Measurements from ENCODE around the gene DYNLT1. TPM values are rescaled to one million over a fixed set of nuclear protein-coding genes. Genes with fewer than 3 reads are reported as not detected.

Gene DYNLT1
- total and polyA plus RNA-seq, 2 of the 4 experiments (the other 2 are of a cell fraction): 235 to 349 TPM

DNA sequence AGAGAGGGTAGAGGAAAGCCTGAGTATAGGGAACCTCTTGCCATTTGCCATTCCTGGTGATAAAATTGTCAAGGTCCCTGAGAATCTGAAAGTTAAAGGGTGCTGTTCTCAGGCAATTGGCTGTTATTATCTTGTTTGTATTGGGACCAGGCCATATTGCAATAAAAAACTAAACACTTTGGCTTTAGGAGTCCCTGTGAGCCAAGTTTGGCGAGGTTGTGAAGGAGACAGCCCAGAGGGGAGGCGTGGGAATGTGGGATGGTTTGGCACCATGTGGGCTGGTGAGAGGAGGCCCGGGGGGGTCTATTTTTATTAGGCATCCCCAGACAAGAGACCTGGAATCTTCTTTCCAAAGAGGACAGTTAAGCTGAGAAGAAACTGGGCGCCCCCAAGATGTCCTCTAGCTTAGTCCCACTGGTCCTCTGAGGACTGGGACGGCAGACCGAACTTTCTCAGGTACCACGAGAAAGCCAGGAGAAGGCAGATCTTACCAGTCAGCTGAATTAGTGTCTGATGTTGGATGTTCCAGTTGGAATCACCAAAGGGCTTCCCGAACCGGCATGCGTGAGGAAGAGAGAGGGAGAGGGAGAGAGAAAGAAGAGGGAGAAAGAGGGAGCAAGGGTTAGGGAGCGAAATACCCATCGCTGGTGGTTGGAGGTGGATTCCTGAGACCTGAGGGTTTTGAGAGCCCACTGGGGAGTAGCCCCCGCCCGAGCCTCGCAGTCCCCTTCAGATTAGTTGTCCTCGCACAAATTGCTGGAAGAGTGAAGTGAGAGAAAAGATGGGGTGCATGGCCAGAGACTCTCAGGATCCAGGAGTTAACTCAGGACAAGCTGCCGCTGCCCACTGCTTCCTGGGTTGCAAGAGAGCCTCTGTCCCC, 24.4 kb downstream of the DYNLT1 start:
- no peak overlapping the region for H4K5ac ChIP-seq (ENCODE audit: low read depth, low read length)
- no peak overlapping the region for H3K27ac ChIP-seq (ENCODE audit: insufficient read depth, low read length)
- H3K18ac ChIP-seq (ENCODE audit: low read depth, low read length): no peak overlapping the region
- in situ Hi-C loops (cut with MboI; ENCODE audit: low sequenced_read_pairs) (no loop called here), dilution Hi-C loops (cut with HindIII; ENCODE audit: low sequenced_read_pairs, unreplicated experiment) (no loop called here), intact Hi-C loops (cut with micrococcal nuclease) (no loop called here)
- H4K20me1 ChIP-seq (ENCODE audit: insufficient read depth, low read length): no peaks in the 10 kb centered on the region
- CTCF ChIA-PET: interaction anchor here (0.7 kb wide), 1 partner anchor 399 kb away, joined by 3 read pairs; no protein-coding TSS in a partner anchor
- TF ChIP-seq, protein P1, sequence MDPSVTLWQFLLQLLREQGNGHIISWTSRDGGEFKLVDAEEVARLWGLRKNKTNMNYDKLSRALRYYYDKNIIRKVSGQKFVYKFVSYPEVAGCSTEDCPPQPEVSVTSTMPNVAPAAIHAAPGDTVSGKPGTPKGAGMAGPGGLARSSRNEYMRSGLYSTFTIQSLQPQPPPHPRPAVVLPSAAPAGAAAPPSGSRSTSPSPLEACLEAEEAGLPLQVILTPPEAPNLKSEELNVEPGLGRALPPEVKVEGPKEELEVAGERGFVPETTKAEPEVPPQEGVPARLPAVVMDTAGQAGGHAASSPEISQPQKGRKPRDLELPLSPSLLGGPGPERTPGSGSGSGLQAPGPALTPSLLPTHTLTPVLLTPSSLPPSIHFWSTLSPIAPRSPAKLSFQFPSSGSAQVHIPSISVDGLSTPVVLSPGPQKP (IDR thresholded peaks at IDR 0.05; ENCODE audit: borderline replicate concordance, low read depth, low read length): no peak
- TF ChIP-seq CEBPB (IDR thresholded peaks at IDR 0.05; ENCODE audit: low read depth, low read length) (no peak), MAFK (IDR thresholded peaks at IDR 0.05; ENCODE audit: low read depth, low read length) (no peak), MAZ (IDR thresholded peaks at IDR 0.05; ENCODE audit: borderline replicate concordance, low read depth, low read length) (no peak), POLR2A (IDR thresholded peaks at IDR 0.05; ENCODE audit: low read depth, low read length) (no peak), CHD1 (IDR thresholded peaks at IDR 0.05; ENCODE audit: low read depth, low read length) (no peak)
- TF ChIP-seq, protein P2, sequence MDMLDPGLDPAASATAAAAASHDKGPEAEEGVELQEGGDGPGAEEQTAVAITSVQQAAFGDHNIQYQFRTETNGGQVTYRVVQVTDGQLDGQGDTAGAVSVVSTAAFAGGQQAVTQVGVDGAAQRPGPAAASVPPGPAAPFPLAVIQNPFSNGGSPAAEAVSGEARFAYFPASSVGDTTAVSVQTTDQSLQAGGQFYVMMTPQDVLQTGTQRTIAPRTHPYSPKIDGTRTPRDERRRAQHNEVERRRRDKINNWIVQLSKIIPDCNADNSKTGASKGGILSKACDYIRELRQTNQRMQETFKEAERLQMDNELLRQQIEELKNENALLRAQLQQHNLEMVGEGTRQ (IDR thresholded peaks at IDR 0.05; ENCODE audit: low read depth, low read length): no peak
- no peak overlapping the region for H3K4me2 ChIP-seq (ENCODE audit: low read depth, low read length)
- WGBS, 2 experiments (ENCODE audit: extremely low coverage in 2 of 2, insufficient read length in 1 of 2): 96% methylated on average over 11 of the region's 17 CpGs; no CpG with 5 or more reads in 1 of the 2 experiments
- no peak overlapping the region for H3K14ac ChIP-seq (replicated peaks; ENCODE audit: low read depth, low read length)
- no peak for ATAC-seq (ENCODE audit: low read depth)
- H4K8ac ChIP-seq (ENCODE audit: low read depth in 2 of 2, low read length in 2 of 2): no peak overlapping the region
- H2BK15ac ChIP-seq (ENCODE audit: low read depth, low read length): no peak overlapping the region
- no peak overlapping the region for H2AFZ ChIP-seq (replicated peaks; ENCODE audit: low read length, poor library complexity)
- H3K4ac ChIP-seq (ENCODE audit: low read depth, low read length): no peak overlapping the region
- no peak overlapping the region for H3K23ac ChIP-seq (ENCODE audit: low read depth, low read length)
- H3K79me1 ChIP-seq (ENCODE audit: low read depth in 1 of 2, low read length in 2 of 2): peaks cover 11 to 23% of the 10 kb centered on the region in 2 experiments
- H3K9ac ChIP-seq (ENCODE audit: low read depth, low read length): no peak overlapping the region
- no peak overlapping the region for H3K4me3 ChIP-seq (ENCODE audit: insufficient read depth, low read depth, low read length)
- no TSS peak for BruUV-seq (replicated peaks)
- no peak overlapping the region for H2BK5ac ChIP-seq (ENCODE audit: low read depth, low read length, poor library complexity, severe bottlenecking)
- H3K9me3 ChIP-seq (ENCODE audit: control insufficient read depth, insufficient read depth, low read length): no peaks in the 10 kb centered on the region
- H2AK5ac ChIP-seq (ENCODE audit: low read depth, low read length): no peak overlapping the region
- H3K56ac ChIP-seq (ENCODE audit: extremely low read depth, insufficient read depth, low read length): no peak overlapping the region
- H3K4me1 ChIP-seq (ENCODE audit: control insufficient read depth, insufficient read depth, low read length): no peaks in the 10 kb centered on the region
- peak overlapping the region; percentile 28 for H2AK9ac ChIP-seq (replicated peaks; ENCODE audit: low read depth, low read length, poor library complexity)
- H2BK120ac ChIP-seq (ENCODE audit: low read depth, low read length): no peak overlapping the region
- DNase-seq: no peak
- H3K27me3 ChIP-seq (ENCODE audit: control insufficient read depth, insufficient read depth, low read length): no peaks in the 10 kb centered on the region
- no peak overlapping the region for H2BK20ac ChIP-seq (ENCODE audit: low read depth, low read length)
- peaks cover 5% of the 10 kb centered on the region for H3K9me1 ChIP-seq (ENCODE audit: insufficient read depth, low read length)
- no peak overlapping the region for H4K91ac ChIP-seq (ENCODE audit: insufficient read depth, low read depth, low read length)
- POLR2A ChIA-PET (ENCODE audit: unreplicated experiment): no interaction called here
- H3K36me3 ChIP-seq (ENCODE audit: control insufficient read depth, insufficient read depth, low read length): peaks cover 26% of the 10 kb centered on the region

Measured in IMR-90 (cell line).